GM23338 (cell line): ENCODE measurements around the gene BICC1. TPM values are rescaled to one million over a fixed set of nuclear protein-coding genes. Genes with fewer than 3 reads are reported as not detected.

Experiments
- ATAC-seq: fragments of 200-7000 bp; cut with Tn5 transposase; 3 replicates; pipeline ENCODE4 v1.9.1; 2020
- DNase-seq: peaks from one replicate; pipeline ENCODE4 v3.0.0-alpha.2; 2015; ENCODE audit warnings: low spot score
- H2AFZ ChIP-seq: fragments of 200-600 bp; sonication (generic); 2 replicates; pipeline ENCODE4 v1.8.0; 2016; ENCODE audit warnings: antibody characterized with exemption, mild to moderate bottlenecking, moderate library complexity
- H3F3A ChIP-seq: fragments of 200-600 bp; sonication (generic); replicated peaks from 2 replicates; pipeline ENCODE4 v1.8.0; 2017; ENCODE audit warnings: antibody characterized with exemption, mixed run types, low read depth
- H3K27ac ChIP-seq: fragments of 200-600 bp; sonication (generic); 2 replicates; pipeline ENCODE4 v1.6.1; 2016; ENCODE audit warnings: low read depth
- H3K27me3 ChIP-seq: fragments of 200-600 bp; sonication (generic); 2 replicates; pipeline ENCODE4 v1.8.0; 2016; ENCODE audit warnings: mild to moderate bottlenecking, mixed run types, moderate library complexity; ENCODE audit not compliant: insufficient read depth
- H3K36me3 ChIP-seq: fragments of 200-600 bp; sonication (generic); 2 replicates; pipeline ENCODE4 v1.8.0; 2016; ENCODE audit warnings: mild to moderate bottlenecking; ENCODE audit not compliant: insufficient read depth
- H3K4me1 ChIP-seq: fragments of 200-600 bp; sonication (generic); 2 replicates; pipeline ENCODE4 v1.8.0; 2016; ENCODE audit warnings: mild to moderate bottlenecking, moderate library complexity; ENCODE audit not compliant: insufficient read depth
- H3K4me2 ChIP-seq: fragments of 200-600 bp; sonication (generic); 2 replicates; pipeline ENCODE4 v1.7.1; 2017; ENCODE audit warnings: mixed run types
- H3K4me3 ChIP-seq: fragments of 200-600 bp; sonication (generic); 2 replicates; pipeline ENCODE4 v1.6.1; 2016; ENCODE audit warnings: mixed run types
- H3K79me2 ChIP-seq: fragments of 200-600 bp; sonication (generic); replicated peaks from 2 replicates; pipeline ENCODE4 v1.8.0; 2017; ENCODE audit warnings: mild to moderate bottlenecking; ENCODE audit not compliant: insufficient read depth
- H3K9me2 ChIP-seq: fragments of 200-600 bp; sonication (generic); 2 replicates; pipeline ENCODE4 v1.8.0; 2017; ENCODE audit not compliant: insufficient read depth
- H4K20me1 ChIP-seq: fragments of 200-600 bp; sonication (generic); replicated peaks from 2 replicates; pipeline ENCODE4 v1.8.0; 2017; ENCODE audit warnings: mild to moderate bottlenecking; ENCODE audit not compliant: insufficient read depth
- H3K27ac Mint-ChIP-seq: 2 replicates; pipeline ENCODE4 v1.8.0; 2020; ENCODE audit warnings: inconsistent platforms, mild to moderate bottlenecking, moderate library complexity, mixed read lengths
- H3K27me3 Mint-ChIP-seq: 3 replicates; pipeline ENCODE4 v1.8.0; 2022; ENCODE audit warnings: low read depth, mild to moderate bottlenecking, moderate library complexity, mixed read lengths, inconsistent platforms; ENCODE audit not compliant: insufficient read depth, poor library complexity
- H3K36me3 Mint-ChIP-seq: 3 replicates; pipeline ENCODE4 v1.8.0; 2021; ENCODE audit warnings: low read depth, mild to moderate bottlenecking, inconsistent platforms, moderate library complexity, mixed read lengths
- H3K4me1 Mint-ChIP-seq: 3 replicates; pipeline ENCODE4 v1.8.0; 2020; ENCODE audit warnings: mild to moderate bottlenecking, inconsistent platforms, mixed read lengths
- H3K4me3 Mint-ChIP-seq: 3 replicates; pipeline ENCODE4 v1.8.0; 2021; ENCODE audit warnings: moderate library complexity, mild to moderate bottlenecking, inconsistent platforms, mixed read lengths
- H3K9me3 Mint-ChIP-seq: 3 replicates; pipeline ENCODE4 v1.8.0; 2020; ENCODE audit warnings: moderate library complexity, mild to moderate bottlenecking, inconsistent platforms, mixed read lengths
- CREB1 ChIP-seq: fragments of 250-450 bp; sonication (Bioruptor Pico); IDR thresholded peaks from 2 replicates; pipeline ENCODE4 v1.5.0; 2020; ENCODE audit warnings: low read depth, mild to moderate bottlenecking, moderate library complexity
- EZH2 ChIP-seq: fragments of 200-600 bp; sonication (generic); IDR thresholded peaks from one replicate; pipeline ENCODE4 v1.8.0; 2017; ENCODE audit warnings: antibody characterized with exemption, mild to moderate bottlenecking, low read depth; ENCODE audit not compliant: unreplicated experiment
- JUNB ChIP-seq: IDR thresholded peaks from one replicate; pipeline ENCODE4 v1.6.1; 2016; ENCODE audit warnings: antibody characterized with exemption; ENCODE audit not compliant: unreplicated experiment
- NANOG ChIP-seq: IDR thresholded peaks from 2 replicates; pipeline ENCODE4 v1.6.1; 2016; ENCODE audit warnings: antibody characterized with exemption, borderline replicate concordance
- STAT1 ChIP-seq: IDR thresholded peaks from one replicate; pipeline ENCODE4 v1.6.1; 2016; ENCODE audit warnings: antibody characterized with exemption; ENCODE audit not compliant: unreplicated experiment
- ZNF331 ChIP-seq: fragments of 250-450 bp; sonication (Bioruptor Pico); IDR thresholded peaks from 2 replicates; pipeline ENCODE4 v1.5.0; 2020; ENCODE audit warnings: low read depth, mild to moderate bottlenecking, moderate library complexity
- polyA plus RNA-seq: library from polyadenylated mRNA; unstranded; fragments of >200 nt; fragmentation: Nextera tagmentation; extraction: Ambion mirVana; gene quantifications from 2 replicates; pipeline ENCODE4 v1.2.1, GENCODE V29; 2016
- total RNA-seq: library from RNA; depleted of rRNA; stranded (reverse); fragments of >200 nt; shearing (Covaris generic); gene quantifications from 2 replicates; pipeline ENCODE4 v1.2.3, GENCODE V29; 2014
- TF ChIP-seq, protein P1 (sequence below): IDR thresholded peaks from one replicate; pipeline ENCODE4 v1.6.1; 2018; ENCODE audit warnings: antibody characterized with exemption; ENCODE audit not compliant: unreplicated experiment
- TF ChIP-seq, protein P2 (sequence below): IDR thresholded peaks from 2 replicates; pipeline ENCODE4 v1.6.1; 2016; ENCODE audit warnings: antibody characterized with exemption
- TF ChIP-seq, protein P3 (sequence below): fragments of 250-450 bp; sonication (Bioruptor Pico); IDR thresholded peaks from 2 replicates; pipeline ENCODE4 v1.5.0; 2020; ENCODE audit warnings: mild to moderate bottlenecking, moderate library complexity
- TF ChIP-seq, protein P4 (sequence below), 2 experiments: fragments of 200-600 bp in 1 of 2; sonication (generic) in 1 of 2; conservative IDR thresholded peaks; 2 replicates each; pipeline versions ENCODE4 v1.5.1 to v1.6.1; 2016 to 2017; ENCODE audit warnings: antibody characterized with exemption in 2 of 2, low read depth in 2 of 2, mild to moderate bottlenecking in 2 of 2, moderate library complexity in 1 of 2

The BICC1 gene
- total and polyA plus RNA-seq, 2 experiments from 2014 or later = 1.3 to 2.2 TPM

DNA sequence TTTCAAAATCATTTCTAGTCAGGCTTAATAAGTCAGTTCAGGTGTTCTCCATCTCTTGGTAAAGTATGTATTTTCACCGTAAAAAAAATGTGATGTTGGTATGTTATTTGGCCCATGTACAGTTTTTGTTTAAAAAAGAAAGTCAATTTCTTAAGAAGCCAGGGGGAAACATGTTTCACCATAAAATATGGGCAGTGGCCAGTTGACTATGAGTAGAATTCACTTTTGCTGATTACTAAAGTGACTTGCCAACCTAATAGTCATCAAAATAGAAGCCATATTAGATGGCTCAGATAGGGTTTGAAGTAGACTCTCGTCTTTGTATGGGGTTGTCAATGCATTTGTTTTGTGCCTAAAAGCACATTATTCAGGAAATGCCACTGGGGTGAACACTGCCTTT lies 266.3 kb downstream of the BICC1 start:
- no peak overlapping the region for H3K27ac Mint-ChIP-seq
- no peaks in the 10 kb centered on the region for H3K36me3 ChIP-seq
- no peaks in the 10 kb centered on the region for H3K79me2 ChIP-seq
- no peaks in the 10 kb centered on the region for H3F3A ChIP-seq
- no peaks in the 10 kb centered on the region for H4K20me1 ChIP-seq
- TF ChIP-seq, protein P1, sequence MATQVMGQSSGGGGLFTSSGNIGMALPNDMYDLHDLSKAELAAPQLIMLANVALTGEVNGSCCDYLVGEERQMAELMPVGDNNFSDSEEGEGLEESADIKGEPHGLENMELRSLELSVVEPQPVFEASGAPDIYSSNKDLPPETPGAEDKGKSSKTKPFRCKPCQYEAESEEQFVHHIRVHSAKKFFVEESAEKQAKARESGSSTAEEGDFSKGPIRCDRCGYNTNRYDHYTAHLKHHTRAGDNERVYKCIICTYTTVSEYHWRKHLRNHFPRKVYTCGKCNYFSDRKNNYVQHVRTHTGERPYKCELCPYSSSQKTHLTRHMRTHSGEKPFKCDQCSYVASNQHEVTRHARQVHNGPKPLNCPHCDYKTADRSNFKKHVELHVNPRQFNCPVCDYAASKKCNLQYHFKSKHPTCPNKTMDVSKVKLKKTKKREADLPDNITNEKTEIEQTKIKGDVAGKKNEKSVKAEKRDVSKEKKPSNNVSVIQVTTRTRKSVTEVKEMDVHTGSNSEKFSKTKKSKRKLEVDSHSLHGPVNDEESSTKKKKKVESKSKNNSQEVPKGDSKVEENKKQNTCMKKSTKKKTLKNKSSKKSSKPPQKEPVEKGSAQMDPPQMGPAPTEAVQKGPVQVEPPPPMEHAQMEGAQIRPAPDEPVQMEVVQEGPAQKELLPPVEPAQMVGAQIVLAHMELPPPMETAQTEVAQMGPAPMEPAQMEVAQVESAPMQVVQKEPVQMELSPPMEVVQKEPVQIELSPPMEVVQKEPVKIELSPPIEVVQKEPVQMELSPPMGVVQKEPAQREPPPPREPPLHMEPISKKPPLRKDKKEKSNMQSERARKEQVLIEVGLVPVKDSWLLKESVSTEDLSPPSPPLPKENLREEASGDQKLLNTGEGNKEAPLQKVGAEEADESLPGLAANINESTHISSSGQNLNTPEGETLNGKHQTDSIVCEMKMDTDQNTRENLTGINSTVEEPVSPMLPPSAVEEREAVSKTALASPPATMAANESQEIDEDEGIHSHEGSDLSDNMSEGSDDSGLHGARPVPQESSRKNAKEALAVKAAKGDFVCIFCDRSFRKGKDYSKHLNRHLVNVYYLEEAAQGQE = no peak
- TF ChIP-seq ZNF331 (CRISPR knock-in tag) (no peak), EZH2 (no peak), CREB1 (CRISPR knock-in tag) (no peak)
- TF ChIP-seq, protein P2, sequence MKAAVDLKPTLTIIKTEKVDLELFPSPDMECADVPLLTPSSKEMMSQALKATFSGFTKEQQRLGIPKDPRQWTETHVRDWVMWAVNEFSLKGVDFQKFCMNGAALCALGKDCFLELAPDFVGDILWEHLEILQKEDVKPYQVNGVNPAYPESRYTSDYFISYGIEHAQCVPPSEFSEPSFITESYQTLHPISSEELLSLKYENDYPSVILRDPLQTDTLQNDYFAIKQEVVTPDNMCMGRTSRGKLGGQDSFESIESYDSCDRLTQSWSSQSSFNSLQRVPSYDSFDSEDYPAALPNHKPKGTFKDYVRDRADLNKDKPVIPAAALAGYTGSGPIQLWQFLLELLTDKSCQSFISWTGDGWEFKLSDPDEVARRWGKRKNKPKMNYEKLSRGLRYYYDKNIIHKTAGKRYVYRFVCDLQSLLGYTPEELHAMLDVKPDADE = no peak
- H3K27ac ChIP-seq = no peak overlapping the region
- H3K36me3 Mint-ChIP-seq = no peaks in the 10 kb centered on the region
- ATAC-seq = no peak
- no peaks in the 10 kb centered on the region for H3K9me2 ChIP-seq
- no peak overlapping the region for H2AFZ ChIP-seq
- H3K4me2 ChIP-seq = no peak overlapping the region
- H3K9me3 Mint-ChIP-seq = no peaks in the 10 kb centered on the region
- H3K4me3 ChIP-seq = no peak overlapping the region
- no peaks in the 10 kb centered on the region for H3K4me1 ChIP-seq
- H3K27me3 ChIP-seq = no peaks in the 10 kb centered on the region
- H3K4me3 Mint-ChIP-seq = no peak overlapping the region
- H3K27me3 Mint-ChIP-seq = no peaks in the 10 kb centered on the region
- peaks cover 2% of the 10 kb centered on the region; the same call in 2 of the 3 replicates for H3K4me1 Mint-ChIP-seq
- DNase-seq = no peak

DNA sequence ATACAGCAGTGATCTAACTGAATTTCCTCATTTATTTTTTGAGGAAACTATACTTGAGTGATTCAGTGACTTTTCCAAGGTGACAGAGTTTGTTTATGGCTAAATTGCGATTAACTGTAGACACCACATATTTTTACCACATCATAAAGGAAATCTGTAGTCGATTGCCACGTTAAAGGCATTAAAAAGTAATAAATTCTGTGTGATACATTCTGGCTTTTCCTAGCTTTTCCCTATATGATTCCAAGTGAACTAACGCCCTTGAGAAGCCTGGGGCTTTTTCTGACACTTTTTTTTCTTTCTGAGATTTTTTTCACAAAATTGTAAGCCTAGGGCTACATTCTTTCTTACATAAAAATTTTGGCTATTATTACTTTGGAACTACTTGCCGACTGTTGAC lies 266.9 kb downstream of the BICC1 start:
- no peak for DNase-seq
- H3K4me3 ChIP-seq = no peak overlapping the region
- H3K4me1 Mint-ChIP-seq = peaks cover 2% of the 10 kb centered on the region; the same call in 2 of the 3 replicates
- TF ChIP-seq, protein P3, sequence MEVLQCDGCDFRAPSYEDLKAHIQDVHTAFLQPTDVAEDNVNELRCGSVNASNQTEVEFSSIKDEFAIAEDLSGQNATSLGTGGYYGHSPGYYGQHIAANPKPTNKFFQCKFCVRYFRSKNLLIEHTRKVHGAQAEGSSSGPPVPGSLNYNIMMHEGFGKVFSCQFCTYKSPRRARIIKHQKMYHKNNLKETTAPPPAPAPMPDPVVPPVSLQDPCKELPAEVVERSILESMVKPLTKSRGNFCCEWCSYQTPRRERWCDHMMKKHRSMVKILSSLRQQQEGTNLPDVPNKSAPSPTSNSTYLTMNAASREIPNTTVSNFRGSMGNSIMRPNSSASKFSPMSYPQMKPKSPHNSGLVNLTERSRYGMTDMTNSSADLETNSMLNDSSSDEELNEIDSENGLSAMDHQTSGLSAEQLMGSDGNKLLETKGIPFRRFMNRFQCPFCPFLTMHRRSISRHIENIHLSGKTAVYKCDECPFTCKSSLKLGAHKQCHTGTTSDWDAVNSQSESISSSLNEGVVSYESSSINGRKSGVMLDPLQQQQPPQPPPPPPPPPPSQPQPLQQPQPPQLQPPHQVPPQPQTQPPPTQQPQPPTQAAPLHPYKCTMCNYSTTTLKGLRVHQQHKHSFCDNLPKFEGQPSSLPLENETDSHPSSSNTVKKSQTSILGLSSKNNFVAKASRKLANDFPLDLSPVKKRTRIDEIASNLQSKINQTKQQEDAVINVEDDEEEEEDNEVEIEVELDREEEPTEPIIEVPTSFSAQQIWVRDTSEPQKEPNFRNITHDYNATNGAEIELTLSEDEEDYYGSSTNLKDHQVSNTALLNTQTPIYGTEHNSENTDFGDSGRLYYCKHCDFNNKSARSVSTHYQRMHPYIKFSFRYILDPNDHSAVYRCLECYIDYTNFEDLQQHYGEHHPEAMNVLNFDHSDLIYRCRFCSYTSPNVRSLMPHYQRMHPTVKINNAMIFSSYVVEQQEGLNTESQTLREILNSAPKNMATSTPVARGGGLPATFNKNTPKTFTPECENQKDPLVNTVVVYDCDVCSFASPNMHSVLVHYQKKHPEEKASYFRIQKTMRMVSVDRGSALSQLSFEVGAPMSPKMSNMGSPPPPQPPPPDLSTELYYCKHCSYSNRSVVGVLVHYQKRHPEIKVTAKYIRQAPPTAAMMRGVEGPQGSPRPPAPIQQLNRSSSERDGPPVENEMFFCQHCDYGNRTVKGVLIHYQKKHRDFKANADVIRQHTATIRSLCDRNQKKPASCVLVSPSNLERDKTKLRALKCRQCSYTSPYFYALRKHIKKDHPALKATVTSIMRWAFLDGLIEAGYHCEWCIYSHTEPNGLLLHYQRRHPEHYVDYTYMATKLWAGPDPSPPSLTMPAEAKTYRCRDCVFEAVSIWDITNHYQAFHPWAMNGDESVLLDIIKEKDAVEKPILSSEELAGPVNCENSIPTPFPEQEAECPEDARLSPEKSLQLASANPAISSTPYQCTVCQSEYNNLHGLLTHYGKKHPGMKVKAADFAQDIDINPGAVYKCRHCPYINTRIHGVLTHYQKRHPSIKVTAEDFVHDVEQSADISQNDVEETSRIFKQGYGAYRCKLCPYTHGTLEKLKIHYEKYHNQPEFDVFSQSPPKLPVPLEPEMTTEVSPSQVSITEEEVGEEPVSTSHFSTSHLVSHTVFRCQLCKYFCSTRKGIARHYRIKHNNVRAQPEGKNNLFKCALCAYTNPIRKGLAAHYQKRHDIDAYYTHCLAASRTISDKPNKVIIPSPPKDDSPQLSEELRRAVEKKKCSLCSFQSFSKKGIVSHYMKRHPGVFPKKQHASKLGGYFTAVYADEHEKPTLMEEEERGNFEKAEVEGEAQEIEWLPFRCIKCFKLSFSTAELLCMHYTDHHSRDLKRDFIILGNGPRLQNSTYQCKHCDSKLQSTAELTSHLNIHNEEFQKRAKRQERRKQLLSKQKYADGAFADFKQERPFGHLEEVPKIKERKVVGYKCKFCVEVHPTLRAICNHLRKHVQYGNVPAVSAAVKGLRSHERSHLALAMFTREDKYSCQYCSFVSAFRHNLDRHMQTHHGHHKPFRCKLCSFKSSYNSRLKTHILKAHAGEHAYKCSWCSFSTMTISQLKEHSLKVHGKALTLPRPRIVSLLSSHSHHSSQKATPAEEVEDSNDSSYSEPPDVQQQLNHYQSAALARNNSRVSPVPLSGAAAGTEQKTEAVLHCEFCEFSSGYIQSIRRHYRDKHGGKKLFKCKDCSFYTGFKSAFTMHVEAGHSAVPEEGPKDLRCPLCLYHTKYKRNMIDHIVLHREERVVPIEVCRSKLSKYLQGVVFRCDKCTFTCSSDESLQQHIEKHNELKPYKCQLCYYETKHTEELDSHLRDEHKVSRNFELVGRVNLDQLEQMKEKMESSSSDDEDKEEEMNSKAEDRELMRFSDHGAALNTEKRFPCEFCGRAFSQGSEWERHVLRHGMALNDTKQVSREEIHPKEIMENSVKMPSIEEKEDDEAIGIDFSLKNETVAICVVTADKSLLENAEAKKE = no peak
- TF ChIP-seq JUNB (no peak), STAT1 (no peak), ZNF331 (CRISPR knock-in tag) (no peak), NANOG (no peak)
- TF ChIP-seq, protein P4, sequence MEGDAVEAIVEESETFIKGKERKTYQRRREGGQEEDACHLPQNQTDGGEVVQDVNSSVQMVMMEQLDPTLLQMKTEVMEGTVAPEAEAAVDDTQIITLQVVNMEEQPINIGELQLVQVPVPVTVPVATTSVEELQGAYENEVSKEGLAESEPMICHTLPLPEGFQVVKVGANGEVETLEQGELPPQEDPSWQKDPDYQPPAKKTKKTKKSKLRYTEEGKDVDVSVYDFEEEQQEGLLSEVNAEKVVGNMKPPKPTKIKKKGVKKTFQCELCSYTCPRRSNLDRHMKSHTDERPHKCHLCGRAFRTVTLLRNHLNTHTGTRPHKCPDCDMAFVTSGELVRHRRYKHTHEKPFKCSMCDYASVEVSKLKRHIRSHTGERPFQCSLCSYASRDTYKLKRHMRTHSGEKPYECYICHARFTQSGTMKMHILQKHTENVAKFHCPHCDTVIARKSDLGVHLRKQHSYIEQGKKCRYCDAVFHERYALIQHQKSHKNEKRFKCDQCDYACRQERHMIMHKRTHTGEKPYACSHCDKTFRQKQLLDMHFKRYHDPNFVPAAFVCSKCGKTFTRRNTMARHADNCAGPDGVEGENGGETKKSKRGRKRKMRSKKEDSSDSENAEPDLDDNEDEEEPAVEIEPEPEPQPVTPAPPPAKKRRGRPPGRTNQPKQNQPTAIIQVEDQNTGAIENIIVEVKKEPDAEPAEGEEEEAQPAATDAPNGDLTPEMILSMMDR (conservative IDR thresholded peaks at IDR 0.05; ENCODE audit: low read depth in 2 of 2) = no peak

More for the DNA sequence above, 266.9 kb downstream of the BICC1 start:
- H3K79me2 ChIP-seq = no peaks in the 10 kb centered on the region
- H3F3A ChIP-seq = no peaks in the 10 kb centered on the region
- no peaks in the 10 kb centered on the region for H3K36me3 ChIP-seq
- no peak overlapping the region for H3K27ac ChIP-seq
- Mint-ChIP-seq H3K27me3 (no peaks in the 10 kb centered on the region), H3K9me3 (no peaks in the 10 kb centered on the region), H3K36me3 (no peaks in the 10 kb centered on the region), H3K27ac (no peak overlapping the region), H3K4me3 (no peak overlapping the region)
- no peaks in the 10 kb centered on the region for H3K4me1 ChIP-seq
- no peak for ATAC-seq
- no peaks in the 10 kb centered on the region for H3K9me2 ChIP-seq
- H3K27me3 ChIP-seq = no peaks in the 10 kb centered on the region
- H4K20me1 ChIP-seq = no peaks in the 10 kb centered on the region
- no peak overlapping the region for H2AFZ ChIP-seq
- no peak overlapping the region for H3K4me2 ChIP-seq
